ENCODE data around the gene GTF2A1L. TPM values are rescaled to one million over a fixed set of nuclear protein-coding genes. Genes with fewer than 3 reads are reported as not detected.

The GTF2A1L gene
- total RNA-seq, 1 donor from 2014 or later, result not detected

- ChIA-PET CTCF (no interaction called here), POLR2A (no interaction called here)
- ATAC-seq (ENCODE audit: low read depth), result no peak
- Mint-ChIP-seq H3K4me3 (no peak overlapping the region), H3K4me1 (no peaks in the 10 kb centered on the region), H3K27me3 (peaks cover under 1% of the 10 kb centered on the region), H3K36me3 (ENCODE audit: low read depth) (no peaks in the 10 kb centered on the region), H3K9me3 (peaks cover 6% of the 10 kb centered on the region), H3K27ac (no peak overlapping the region)
- intact Hi-C loops (cut with micrococcal nuclease), result no loop called here
- no peak for DNase-seq
- no peak for TF ChIP-seq CTCF (IDR thresholded peaks at IDR 0.05)
Observed at GRCh38 chr2:48624696-48625095, 7.0 kb downstream of the GTF2A1L start.

GRCh38 chr2:48626047-48626446 is 8.4 kb downstream of the GTF2A1L start:
- no peak for TF ChIP-seq CTCF (IDR thresholded peaks at IDR 0.05)
- Mint-ChIP-seq H3K4me3 (no peak overlapping the region), H3K36me3 (ENCODE audit: low read depth) (no peaks in the 10 kb centered on the region), H3K27me3 (peaks cover 3% of the 10 kb centered on the region), H3K9me3 (peaks cover 6% of the 10 kb centered on the region), H3K27ac (no peak overlapping the region), H3K4me1 (no peaks in the 10 kb centered on the region)
- CTCF ChIA-PET, result no interaction called here
- POLR2A ChIA-PET, result no interaction called here
- intact Hi-C loops (cut with micrococcal nuclease), result no loop called here
- no peak for ATAC-seq (ENCODE audit: low read depth)
- no peak for DNase-seq

DNA sequence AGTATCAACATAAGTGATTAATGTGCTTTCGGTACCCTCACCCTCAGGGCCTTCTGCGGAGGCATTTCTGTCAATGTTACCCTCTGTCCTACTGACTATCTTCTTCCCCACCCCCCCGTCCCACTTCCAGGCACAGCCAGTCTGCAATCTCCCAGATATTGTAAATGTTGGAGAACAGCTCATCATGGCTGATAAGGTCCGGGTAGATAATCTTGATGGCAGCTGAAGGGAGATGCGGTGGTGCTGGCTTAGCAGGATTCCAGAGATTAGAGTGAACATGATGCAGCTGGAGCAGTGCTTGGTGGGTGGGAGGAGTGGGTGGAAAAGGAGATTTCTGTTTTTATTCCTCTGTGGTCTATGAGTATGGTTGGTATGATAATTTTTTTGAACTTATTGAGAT is 15.5 kb downstream of the GTF2A1L start:
- intact Hi-C loops (cut with micrococcal nuclease), result no loop called here
- TF ChIP-seq CTCF (IDR thresholded peaks at IDR 0.05), result no peak
- CTCF ChIA-PET, result no interaction called here
- DNase-seq, result no peak
- no peaks in the 10 kb centered on the region for H3K36me3 Mint-ChIP-seq (ENCODE audit: low read depth)
- no peak overlapping the region for H3K4me3 Mint-ChIP-seq
- no peaks in the 10 kb centered on the region for H3K4me1 Mint-ChIP-seq
- peaks cover 24% of the 10 kb centered on the region for H3K27me3 Mint-ChIP-seq
- no peak overlapping the region for H3K27ac Mint-ChIP-seq
- H3K9me3 Mint-ChIP-seq, result peaks cover 3% of the 10 kb centered on the region
- POLR2A ChIA-PET, result no interaction called here
- no peak for ATAC-seq (ENCODE audit: low read depth)

DNA sequence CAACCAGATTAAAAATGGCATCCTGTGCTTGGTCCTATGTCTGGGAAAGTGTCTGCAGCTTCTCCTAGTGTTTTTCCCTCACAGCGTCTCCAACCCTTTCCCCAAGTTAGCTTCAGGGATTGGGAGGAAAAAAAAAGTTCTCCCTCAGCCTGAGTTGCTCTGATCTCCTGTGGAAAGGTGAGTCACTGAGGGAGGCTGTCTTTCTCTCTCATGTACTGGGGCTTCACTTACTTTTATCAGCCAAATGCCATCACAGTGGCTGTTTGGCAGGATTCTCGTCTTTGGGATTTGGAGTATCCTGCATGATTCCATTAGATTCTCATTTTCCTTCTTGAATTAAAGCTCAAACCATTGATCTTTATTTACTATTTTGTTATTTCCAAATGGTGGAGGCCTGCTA is 18.1 kb downstream of the GTF2A1L start:
- POLR2A ChIA-PET, result no interaction called here
- ATAC-seq (ENCODE audit: low read depth) (no peak), DNase-seq (no peak)
- Mint-ChIP-seq H3K27me3 (peaks cover 21% of the 10 kb centered on the region), H3K4me1 (no peaks in the 10 kb centered on the region), H3K4me3 (no peak overlapping the region), H3K27ac (no peak overlapping the region), H3K36me3 (ENCODE audit: low read depth) (no peaks in the 10 kb centered on the region), H3K9me3 (peaks cover 3% of the 10 kb centered on the region)
- no peak for TF ChIP-seq CTCF (IDR thresholded peaks at IDR 0.05)
- intact Hi-C loops (cut with micrococcal nuclease), result no loop called here
- CTCF ChIA-PET, result no interaction called here

- H3K4me3 Mint-ChIP-seq, result no peak overlapping the region
- CTCF ChIA-PET, result no interaction called here
- TF ChIP-seq CTCF (IDR thresholded peaks at IDR 0.05), result no peak
- peaks cover 14% of the 10 kb centered on the region for H3K27me3 Mint-ChIP-seq
- no peak for DNase-seq
- no peak overlapping the region for H3K27ac Mint-ChIP-seq
- POLR2A ChIA-PET, result no interaction called here
- no peaks in the 10 kb centered on the region for H3K36me3 Mint-ChIP-seq (ENCODE audit: low read depth)
- intact Hi-C loops (cut with micrococcal nuclease), result no loop called here
- peaks cover 3% of the 10 kb centered on the region for H3K9me3 Mint-ChIP-seq
- ATAC-seq (ENCODE audit: low read depth), result no peak
- H3K4me1 Mint-ChIP-seq, result no peaks in the 10 kb centered on the region
Observed at GRCh38 chr2:48638261-48638660, 20.6 kb downstream of the GTF2A1L start.
